CD14-positive monocyte (primary cell): ENCODE results near the gene EYS. TPM values are rescaled to one million over a fixed set of nuclear protein-coding genes. Genes with fewer than 3 reads are reported as not detected.

Experiments
- DNase-seq, 3 donors: peaks; one replicate each; pipeline ENCODE4 v3.0.0-alpha.2; 2011 to 2022
- H2AFZ ChIP-seq: 2 replicates; pipeline ENCODE4 v1.6.0; 2012; ENCODE audit warnings: mild to moderate bottlenecking, low read depth, low read length, inconsistent platforms; ENCODE audit not compliant: insufficient read depth, poor library complexity, severe bottlenecking
- H3K27ac ChIP-seq, 2 donors: 1 replicate in 1 of 2; 2 replicates in 1 of 2; pipeline ENCODE4 v1.5.1; 2012 to 2013; ENCODE audit warnings: low read length in 2 of 2, control low read depth in 1 of 2, inconsistent platforms in 1 of 2, low read depth in 1 of 2, mild to moderate bottlenecking in 1 of 2
- H3K27me3 ChIP-seq, 2 donors: one replicate each; pipeline versions ENCODE4 v1.6.0 to v1.6.1; 2011 to 2013; ENCODE audit warnings: low read length in 2 of 2; ENCODE audit not compliant: control insufficient read depth in 2 of 2, insufficient read depth in 2 of 2
- H3K36me3 ChIP-seq, 2 donors: replicated peaks in 1 of 2; 1 replicate in 1 of 2; 2 replicates in 1 of 2; pipeline versions ENCODE4 v1.5.1 to v1.6.1; 2012 to 2013; ENCODE audit warnings: low read length in 2 of 2, control low read depth in 1 of 2, inconsistent platforms in 1 of 2, mild to moderate bottlenecking in 1 of 2; ENCODE audit not compliant: insufficient read depth in 2 of 2, control insufficient read depth in 1 of 2
- H3K4me1 ChIP-seq, 2 donors: 1 replicate in 1 of 2; 2 replicates in 1 of 2; pipeline versions ENCODE4 v1.5.1 to v1.6.1; 2012 to 2013; ENCODE audit warnings: low read length in 2 of 2, control low read depth in 1 of 2, inconsistent platforms in 1 of 2, mild to moderate bottlenecking in 1 of 2, moderate library complexity in 1 of 2; ENCODE audit not compliant: insufficient read depth in 2 of 2, control insufficient read depth in 1 of 2
- H3K4me2 ChIP-seq: replicated peaks from 2 replicates; pipeline ENCODE3; 2012; ENCODE audit warnings: low read length, moderate library complexity, mild to moderate bottlenecking; ENCODE audit not compliant: poor library complexity, severe bottlenecking; ENCODE audit errors: extremely low read depth
- H3K4me3 ChIP-seq, 3 experiments: fragments of 200-600 bp in 1 of 3; sonication (generic) in 1 of 3; replicated peaks in 1 of 3; 1 replicate in 2 of 3; 2 replicates in 1 of 3; pipeline ENCODE4 v1.5.1; 2011 to 2013; ENCODE audit warnings: low read length in 3 of 3, mild to moderate bottlenecking in 3 of 3, control low read depth in 2 of 3, low read depth in 2 of 3, inconsistent platforms in 1 of 3, moderate library complexity in 1 of 3
- H3K79me2 ChIP-seq: 2 replicates; pipeline ENCODE4 v1.6.0; 2012; ENCODE audit warnings: mild to moderate bottlenecking, control low read depth, inconsistent platforms, low read length, moderate library complexity; ENCODE audit not compliant: insufficient read depth
- H3K9ac ChIP-seq: 2 replicates; pipeline ENCODE4 v1.6.0; 2017; ENCODE audit warnings: low read length, mild to moderate bottlenecking; ENCODE audit not compliant: insufficient read depth, poor library complexity, severe bottlenecking
- H3K9me3 ChIP-seq, 2 donors: replicated peaks in 1 of 2; 1 replicate in 1 of 2; 2 replicates in 1 of 2; pipeline versions ENCODE4 v1.5.1 to v1.6.1; 2012 to 2013; ENCODE audit warnings: low read length in 2 of 2, control low read depth in 1 of 2; ENCODE audit not compliant: control insufficient read depth in 1 of 2, insufficient read depth in 1 of 2
- H4K20me1 ChIP-seq: 2 replicates; pipeline ENCODE4 v1.6.0; 2012; ENCODE audit warnings: mild to moderate bottlenecking, low read length, control low read depth, moderate library complexity; ENCODE audit not compliant: insufficient read depth
- H3K27ac Mint-ChIP-seq, 7 donors: one replicate each; pipeline ENCODE4 v1.8.0; 2020; ENCODE audit warnings: mild to moderate bottlenecking in 7 of 7, mixed read lengths in 7 of 7, moderate library complexity in 6 of 7, inconsistent platforms in 2 of 7
- H3K27me3 Mint-ChIP-seq, 3 donors: one replicate each; pipeline ENCODE4 v1.8.0; 2021 to 2022; ENCODE audit warnings: low read depth in 3 of 3, mild to moderate bottlenecking in 3 of 3, mixed read lengths in 3 of 3, moderate library complexity in 3 of 3, inconsistent platforms in 1 of 3
- H3K36me3 Mint-ChIP-seq, 2 donors: one replicate each; pipeline ENCODE4 v1.8.0; 2020; ENCODE audit warnings: mixed read lengths in 2 of 2, inconsistent platforms in 1 of 2, mild to moderate bottlenecking in 1 of 2
- H3K4me1 Mint-ChIP-seq: one replicate; pipeline ENCODE4 v1.8.0; 2020; ENCODE audit warnings: mild to moderate bottlenecking, mixed read lengths
- H3K4me3 Mint-ChIP-seq, 2 donors: one replicate each; pipeline ENCODE4 v1.8.0; 2020; ENCODE audit warnings: mild to moderate bottlenecking in 2 of 2, mixed read lengths in 2 of 2, moderate library complexity in 1 of 2
- H3K9me3 Mint-ChIP-seq, 7 donors: one replicate each; pipeline ENCODE4 v1.8.0; 2020 to 2022; ENCODE audit warnings: mixed read lengths in 7 of 7, mild to moderate bottlenecking in 6 of 7, moderate library complexity in 6 of 7, inconsistent platforms in 2 of 7
- CTCF ChIP-seq: fragments of 200-600 bp; IDR thresholded peaks from one replicate; pipeline ENCODE4 v1.8.0; 2022; ENCODE audit warnings: antibody characterized with exemption, mild to moderate bottlenecking
- WGBS: methylation state at CpG from one replicate; pipeline ENCODE4 v1.1.5; 2013; ENCODE audit warnings: missing lambda C conversion rate; ENCODE audit not compliant: insufficient coverage; 5-methylcytosine and 5-hydroxymethylcytosine counted together
- intact Hi-C, 2 donors: fragments of 100-400 bp; cut with micrococcal nuclease; formaldehyde crosslinking; loops; one replicate each; pipeline versions ENCODE4 v1.15.0 to v1.15.1; 2023
- polyA plus RNA-seq, 3 donors: library from polyadenylated mRNA; depleted of rRNA in 1 of 3; unstranded in 2 of 3; stranded (reverse) in 1 of 3; fragments of 300-500 nt in 2 of 3; fragments of >200 nt in 1 of 3; fragmentation: Illumina TruSeq in 2 of 3; gene quantifications; 1 replicate in 2 of 3; 2 replicates in 1 of 3; pipeline ENCODE4 v1.2.3, GENCODE V29; 2012 to 2021

Gene EYS
- polyA plus RNA-seq, 3 donors: 0.01 to 0.03 TPM; not detected in 1

GRCh38 chr6:65231616-65232015, 475.4 kb downstream of the EYS start:
- Histone ChIP-seq H3K9ac (no peak overlapping the region), H3K9me3 (peaks cover 0 to 6% of the 10 kb centered on the region in 2 donors), H3K4me2 (no peak overlapping the region), H3K27ac (no peak overlapping the region), H3K36me3 (no peaks in the 10 kb centered on the region), H3K79me2 (no peaks in the 10 kb centered on the region), H3K4me1 (no peaks in the 10 kb centered on the region), H2AFZ (no peak overlapping the region), H4K20me1 (no peaks in the 10 kb centered on the region), H3K27me3 (no peaks in the 10 kb centered on the region), H3K4me3 (no peak overlapping the region)
- no CpG with 5 or more reads among the region's 1 CpG for WGBS
- intact Hi-C loops: no loop called here
- Mint-ChIP-seq H3K4me1 (no peaks in the 10 kb centered on the region), H3K4me3 (no peak overlapping the region), H3K27me3 (peaks cover 0 to 2% (median 0%) of the 10 kb centered on the region in 3 donors), H3K9me3 (peaks cover 0 to 7% (median 0%) of the 10 kb centered on the region in 7 donors), H3K36me3 (no peaks in the 10 kb centered on the region), H3K27ac (no peak overlapping the region)
- DNase-seq: no peak
- TF ChIP-seq CTCF: no peak

- Histone ChIP-seq H3K9me3 (peaks cover 0 to 6% of the 10 kb centered on the region in 2 donors), H3K9ac (no peak overlapping the region), H3K4me1 (no peaks in the 10 kb centered on the region), H2AFZ (no peak overlapping the region), H3K36me3 (no peaks in the 10 kb centered on the region), H3K4me2 (no peak overlapping the region), H3K27me3 (no peaks in the 10 kb centered on the region), H3K79me2 (no peaks in the 10 kb centered on the region), H4K20me1 (no peaks in the 10 kb centered on the region), H3K4me3 (no peak overlapping the region), H3K27ac (no peak overlapping the region)
- peaks cover 0 to 2% (median 0%) of the 10 kb centered on the region in 3 donors for H3K27me3 Mint-ChIP-seq
- no peaks in the 10 kb centered on the region for H3K4me1 Mint-ChIP-seq
- DNase-seq: no peak
- no CpG with 5 or more reads among the region's 1 CpG for WGBS
- intact Hi-C loops: no loop called here
- peaks cover 0 to 7% (median 4%) of the 10 kb centered on the region in 7 donors for H3K9me3 Mint-ChIP-seq
- TF ChIP-seq CTCF: no peak
- no peaks in the 10 kb centered on the region for H3K36me3 Mint-ChIP-seq
- H3K4me3 Mint-ChIP-seq: no peak overlapping the region
- H3K27ac Mint-ChIP-seq: no peak overlapping the region
These were observed 477.2 kb downstream of the EYS start for GRCh38 chr6:65229825-65230224.
